ENCODE measurements around the gene PAH.

PAH gene

DNA sequence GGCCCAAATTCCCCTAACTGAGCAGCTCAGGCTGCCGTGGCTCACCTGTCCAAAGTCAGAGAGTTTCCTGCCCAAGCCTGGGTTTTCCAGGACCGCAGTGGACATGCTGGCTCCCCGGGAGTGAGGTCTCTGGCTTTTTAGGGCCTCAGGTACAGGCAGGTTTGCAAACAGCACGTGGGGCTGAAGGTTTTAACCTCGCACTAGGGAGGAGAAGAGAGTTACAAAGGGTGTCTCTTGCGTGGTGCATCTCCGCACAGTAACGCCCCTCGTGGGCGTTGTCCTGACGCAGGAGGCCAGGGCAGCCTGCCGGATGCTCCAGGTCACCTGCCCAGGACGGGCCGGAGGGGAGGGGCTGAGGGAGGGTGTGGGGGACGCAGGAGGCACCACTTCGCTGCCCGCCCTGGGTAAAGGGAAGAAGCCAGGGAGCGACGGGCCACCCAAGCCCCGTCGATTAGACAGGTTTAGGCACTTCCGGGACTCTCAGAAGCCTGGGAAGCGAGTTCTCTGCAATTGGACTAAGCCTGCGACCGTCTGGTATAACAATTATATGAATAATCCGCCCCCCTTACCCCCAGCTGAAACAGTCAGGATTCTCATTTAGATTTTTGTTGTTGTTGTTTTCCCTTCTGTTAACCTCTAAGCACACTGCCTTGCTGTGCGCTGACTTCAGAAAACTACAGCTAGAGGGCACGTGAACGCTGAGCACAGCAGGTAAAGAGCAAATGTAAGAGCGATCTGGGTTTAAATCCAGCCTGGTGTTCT is at the start of gene PAH:
Gene PAH, minus strand, starts transcription at position 219 of the 762 bp plus-strand sequence. Its CDS starts 114 bp downstream, at position 105.
- DNase-seq (ENCODE audit: low spot score) (no peak), FAIRE-seq (no peak)

DNA sequence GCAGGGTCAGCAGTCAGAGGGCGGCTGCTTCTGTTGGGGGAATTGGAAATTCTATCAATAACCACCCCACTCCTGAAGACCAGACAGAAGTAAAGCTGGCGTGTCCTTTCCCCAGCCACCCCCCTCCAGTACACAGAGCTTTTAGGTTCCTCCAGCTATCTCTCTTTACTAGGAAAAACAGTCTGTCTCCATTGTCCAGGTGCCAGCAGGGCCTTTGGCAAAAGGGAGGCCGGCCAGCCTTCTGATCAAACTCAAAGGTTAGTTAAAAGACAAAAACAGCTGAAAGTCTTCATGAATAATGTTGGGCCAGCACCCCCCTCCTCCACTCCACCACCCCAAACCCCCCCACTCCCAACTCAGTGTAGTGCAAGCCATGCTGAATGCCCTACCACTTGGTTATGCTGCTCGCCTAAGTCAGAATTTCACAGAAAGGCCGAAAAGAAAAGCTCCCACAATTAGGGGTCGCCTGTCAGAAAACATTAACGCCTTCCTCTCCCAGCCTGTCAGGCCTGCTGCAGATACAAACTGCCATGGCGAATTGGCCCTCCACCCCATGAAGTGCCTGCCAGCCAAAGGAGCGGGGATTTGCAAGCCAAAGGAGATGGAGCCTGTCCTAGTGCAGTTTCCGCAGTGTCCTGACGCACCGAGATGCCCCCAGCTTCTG is 49.3 kb upstream of the PAH start:
- no peak for FAIRE-seq
- DNase-seq (ENCODE audit: low spot score), result no peak

DNA sequence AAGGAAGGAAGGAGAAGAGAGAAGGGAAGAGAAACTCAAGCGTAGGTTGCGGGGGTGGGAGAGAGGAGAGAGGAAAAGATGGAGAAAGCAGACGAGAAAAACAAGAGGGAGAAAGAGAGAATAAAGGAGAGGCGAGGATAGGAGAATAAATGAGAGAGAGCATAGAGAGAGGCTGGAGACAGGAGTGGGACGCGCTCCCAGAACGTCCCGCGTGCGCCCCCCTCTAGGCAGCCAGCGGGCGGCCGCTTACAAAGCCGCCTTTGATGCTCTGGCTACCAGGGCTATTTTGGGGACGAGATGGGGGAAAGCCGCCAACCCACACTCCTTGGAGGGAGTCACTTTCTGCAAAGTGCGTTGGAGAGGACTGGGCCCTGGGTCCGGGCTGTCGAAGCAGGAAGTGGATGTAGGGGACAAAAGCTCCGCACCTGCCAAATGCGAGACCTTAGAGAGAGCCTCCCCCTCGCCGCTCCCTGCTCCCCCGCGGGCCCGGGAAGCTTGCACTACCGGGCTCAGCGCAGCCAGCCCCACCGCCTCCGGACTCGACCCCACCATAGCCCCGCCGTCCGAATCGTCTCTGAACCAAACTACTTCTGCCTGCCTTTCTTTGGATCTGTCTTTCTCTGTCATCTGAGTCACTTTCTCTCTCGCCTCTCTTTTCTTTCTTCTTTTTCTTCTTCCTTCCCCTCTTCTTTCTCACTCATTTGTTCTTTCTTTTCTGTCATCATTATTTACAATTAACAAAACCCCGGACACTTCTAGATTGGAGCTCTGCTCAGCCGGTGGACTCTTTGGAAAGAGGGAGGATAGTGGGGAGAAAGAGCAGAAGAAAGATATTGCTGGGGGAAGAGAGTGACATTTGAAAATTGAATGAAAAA is 48.5 kb upstream of the PAH start:
- FAIRE-seq (no peak), DNase-seq (ENCODE audit: low spot score) (peak; percentile 14)

DNA sequence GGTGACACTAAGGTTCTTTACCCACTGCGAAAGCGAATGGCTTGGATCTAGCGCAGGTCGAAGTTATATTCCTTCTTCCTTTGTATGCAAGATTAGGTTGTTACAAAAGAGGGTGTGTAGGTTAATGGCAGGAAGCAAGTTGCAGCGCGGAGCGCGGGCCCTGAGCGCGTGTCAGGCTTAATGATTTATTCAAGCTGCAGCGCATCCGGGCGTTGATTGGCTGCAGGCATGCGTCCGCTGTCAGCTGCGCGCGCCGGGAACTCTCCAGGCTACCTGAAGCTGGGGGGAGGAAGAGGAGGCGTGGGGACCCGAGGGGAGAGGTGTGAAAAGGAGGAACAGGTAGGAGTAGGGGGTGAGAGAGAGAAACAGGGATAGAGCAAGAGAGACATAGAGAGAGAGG is 47.8 kb upstream of the PAH start:
- FAIRE-seq, result no peak
- DNase-seq (ENCODE audit: low spot score), result peak; percentile 60

DNA sequence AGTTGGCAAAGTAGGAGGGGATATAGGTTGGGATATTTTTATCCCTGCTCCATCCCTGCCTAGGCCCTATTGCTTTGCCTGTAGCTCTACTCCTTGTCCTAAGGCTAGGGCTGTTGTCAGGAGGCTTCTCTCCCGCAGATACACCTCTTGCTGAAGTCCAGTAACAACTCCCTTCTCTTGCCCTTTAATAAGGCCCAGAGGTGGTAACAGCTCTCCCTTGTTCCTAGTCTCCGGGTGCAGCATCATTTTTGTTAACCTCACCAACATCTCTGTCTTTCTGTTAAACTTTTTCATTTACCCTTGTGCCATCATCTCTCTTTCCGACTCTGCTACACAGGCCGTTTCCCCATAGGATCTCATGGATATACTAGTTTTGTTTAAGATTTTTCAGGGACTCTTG is 46.8 kb upstream of the PAH start:
- FAIRE-seq (no peak), DNase-seq (ENCODE audit: low spot score) (no peak)

DNA sequence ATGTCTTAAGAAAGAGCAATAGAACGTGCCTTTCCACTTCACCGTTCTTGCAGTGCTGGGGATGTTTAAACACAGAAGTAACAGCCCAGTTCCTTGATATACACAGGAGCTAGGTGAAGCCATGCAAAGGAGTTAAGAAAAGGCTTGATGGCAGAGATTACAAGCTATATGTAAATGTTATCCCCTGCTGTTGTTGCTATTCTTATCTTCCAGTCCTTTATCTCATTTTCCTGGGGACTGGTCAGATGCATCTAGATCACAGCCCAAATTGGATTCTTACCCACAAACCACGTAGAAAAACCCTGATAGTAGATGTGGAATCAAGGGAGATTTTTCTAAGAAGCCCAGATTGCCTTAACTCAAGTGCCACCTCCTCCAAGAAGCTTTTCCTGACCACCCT is 45.9 kb upstream of the PAH start:
- DNase-seq (ENCODE audit: low spot score) (no peak), FAIRE-seq (no peak)

DNA sequence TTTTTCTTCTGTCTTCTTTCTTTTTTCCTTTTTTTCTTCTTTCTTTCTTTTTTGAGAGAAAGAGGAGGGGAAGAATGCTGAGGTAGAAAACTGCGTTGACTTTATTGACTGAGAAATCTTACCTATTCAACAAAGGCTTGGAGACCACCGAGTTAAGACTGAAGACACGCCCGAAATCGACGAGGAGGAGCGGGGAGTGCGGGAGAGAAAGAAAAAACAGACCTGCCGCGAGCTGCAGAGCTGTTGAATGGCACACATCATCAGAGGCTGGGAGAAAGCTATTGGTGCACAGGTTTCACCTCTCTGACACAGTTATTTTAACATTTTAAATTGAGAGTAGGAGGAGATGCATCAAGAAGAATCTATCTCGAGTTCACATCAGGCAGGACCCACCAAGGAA is 45.5 kb upstream of the PAH start:
- FAIRE-seq (no peak), DNase-seq (ENCODE audit: low spot score) (no peak)

DNA sequence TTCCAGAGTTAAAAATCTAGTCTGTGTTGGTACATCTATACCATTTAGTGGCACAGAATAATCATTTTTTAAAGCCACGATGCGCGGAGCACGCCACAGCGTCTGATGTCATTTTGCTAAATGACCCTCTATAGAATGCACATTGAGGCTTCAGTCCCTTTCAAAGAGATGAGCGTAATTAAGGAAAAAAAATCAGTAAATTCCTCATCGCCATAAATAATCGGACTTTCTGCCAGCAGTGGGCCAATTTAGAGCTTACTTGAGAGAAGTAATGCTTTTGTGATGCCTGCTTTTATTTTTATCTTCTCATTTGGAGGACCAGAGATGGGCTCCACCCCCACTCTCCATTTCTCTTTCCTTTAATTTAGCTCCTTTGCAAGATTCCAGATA is 44.4 kb upstream of the PAH start:
- no peak for FAIRE-seq
- no peak for DNase-seq (ENCODE audit: low spot score)

DNA sequence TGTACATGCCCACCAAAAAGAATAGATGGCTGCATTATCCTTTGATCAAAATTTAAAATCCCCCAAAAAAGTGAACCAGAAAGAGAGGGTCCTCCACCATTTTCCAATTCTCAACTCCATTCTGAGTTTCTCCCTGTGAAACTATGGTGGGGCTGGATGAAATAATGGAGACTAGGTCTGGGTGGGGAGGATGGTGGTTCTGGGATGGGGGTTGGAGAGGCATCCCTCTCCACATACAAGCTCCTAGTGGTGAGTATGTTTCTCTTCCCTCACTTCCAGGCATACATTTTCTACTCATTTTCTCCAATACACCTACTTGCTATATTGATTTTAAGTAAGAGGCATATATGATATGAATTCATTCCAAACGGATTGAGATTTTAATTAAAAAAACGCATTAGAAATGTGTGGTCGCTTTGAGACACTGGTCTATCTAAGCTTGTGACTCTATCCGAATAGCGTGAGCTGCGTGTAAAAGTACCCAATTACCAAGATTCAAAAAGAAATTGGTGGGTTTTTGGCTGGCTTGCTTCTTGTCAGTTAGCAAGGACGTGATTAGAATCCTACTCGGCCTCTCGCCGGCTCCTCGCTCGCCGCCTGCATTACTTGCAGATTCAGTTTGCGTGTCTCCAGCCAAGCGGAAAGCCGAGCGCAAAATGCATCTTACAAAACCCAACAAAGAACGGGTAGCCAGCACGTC is 43.9 kb upstream of the PAH start:
- DNase-seq (ENCODE audit: low spot score) (no peak), FAIRE-seq (no peak)

DNA sequence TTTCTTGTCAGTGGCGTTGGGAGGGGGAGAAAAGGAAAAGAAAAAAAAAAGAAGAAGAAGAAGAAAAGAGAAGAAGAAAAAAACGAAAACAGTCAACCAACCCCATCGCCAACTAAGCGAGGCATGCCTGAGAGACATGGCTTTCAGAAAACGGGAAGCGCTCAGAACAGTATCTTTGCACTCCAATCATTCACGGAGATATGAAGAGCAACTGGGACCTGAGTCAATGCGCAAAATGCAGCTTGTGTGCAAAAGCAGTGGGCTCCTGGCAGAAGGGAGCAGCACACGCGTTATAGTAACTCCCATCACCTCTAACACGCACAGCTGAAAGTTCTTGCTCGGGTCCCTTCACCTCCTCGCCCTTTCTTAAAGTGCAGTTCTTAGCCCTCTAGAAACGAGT is 42.3 kb upstream of the PAH start:
- no peak for DNase-seq (ENCODE audit: low spot score)
- no peak for FAIRE-seq

DNA sequence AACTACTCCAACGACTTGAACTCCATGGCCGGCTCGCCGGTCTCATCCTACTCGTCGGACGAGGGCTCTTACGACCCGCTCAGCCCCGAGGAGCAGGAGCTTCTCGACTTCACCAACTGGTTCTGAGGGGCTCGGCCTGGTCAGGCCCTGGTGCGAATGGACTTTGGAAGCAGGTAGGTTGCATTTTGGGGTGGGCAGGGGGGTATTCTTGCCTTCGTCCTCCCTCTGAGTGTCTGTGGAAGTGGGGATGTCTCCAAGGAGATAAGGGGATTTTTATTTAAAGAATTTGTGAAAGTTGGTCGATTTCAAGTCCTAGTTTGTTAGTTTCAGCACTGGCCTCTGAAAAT is 41.8 kb upstream of the PAH start:
- no peak for DNase-seq (ENCODE audit: low spot score)
- FAIRE-seq, result no peak

DNA sequence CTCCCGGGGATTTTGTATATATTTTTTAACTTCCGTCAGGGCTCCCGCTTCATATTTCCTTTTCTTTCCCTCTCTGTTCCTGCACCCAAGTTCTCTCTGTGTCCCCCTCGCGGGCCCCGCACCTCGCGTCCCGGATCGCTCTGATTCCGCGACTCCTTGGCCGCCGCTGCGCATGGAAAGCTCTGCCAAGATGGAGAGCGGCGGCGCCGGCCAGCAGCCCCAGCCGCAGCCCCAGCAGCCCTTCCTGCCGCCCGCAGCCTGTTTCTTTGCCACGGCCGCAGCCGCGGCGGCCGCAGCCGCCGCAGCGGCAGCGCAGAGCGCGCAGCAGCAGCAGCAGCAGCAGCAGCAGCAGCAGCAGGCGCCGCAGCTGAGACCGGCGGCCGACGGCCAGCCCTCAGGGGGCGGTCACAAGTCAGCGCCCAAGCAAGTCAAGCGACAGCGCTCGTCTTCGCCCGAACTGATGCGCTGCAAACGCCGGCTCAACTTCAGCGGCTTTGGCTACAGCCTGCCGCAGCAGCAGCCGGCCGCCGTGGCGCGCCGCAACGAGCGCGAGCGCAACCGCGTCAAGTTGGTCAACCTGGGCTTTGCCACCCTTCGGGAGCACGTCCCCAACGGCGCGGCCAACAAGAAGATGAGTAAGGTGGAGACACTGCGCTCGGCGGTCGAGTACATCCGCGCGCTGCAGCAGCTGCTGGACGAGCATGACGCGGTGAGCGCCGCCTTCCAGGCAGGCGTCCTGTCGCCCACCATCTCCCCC is 41.2 kb upstream of the PAH start:
- DNase-seq (ENCODE audit: low spot score) (no peak), FAIRE-seq (no peak)

DNA sequence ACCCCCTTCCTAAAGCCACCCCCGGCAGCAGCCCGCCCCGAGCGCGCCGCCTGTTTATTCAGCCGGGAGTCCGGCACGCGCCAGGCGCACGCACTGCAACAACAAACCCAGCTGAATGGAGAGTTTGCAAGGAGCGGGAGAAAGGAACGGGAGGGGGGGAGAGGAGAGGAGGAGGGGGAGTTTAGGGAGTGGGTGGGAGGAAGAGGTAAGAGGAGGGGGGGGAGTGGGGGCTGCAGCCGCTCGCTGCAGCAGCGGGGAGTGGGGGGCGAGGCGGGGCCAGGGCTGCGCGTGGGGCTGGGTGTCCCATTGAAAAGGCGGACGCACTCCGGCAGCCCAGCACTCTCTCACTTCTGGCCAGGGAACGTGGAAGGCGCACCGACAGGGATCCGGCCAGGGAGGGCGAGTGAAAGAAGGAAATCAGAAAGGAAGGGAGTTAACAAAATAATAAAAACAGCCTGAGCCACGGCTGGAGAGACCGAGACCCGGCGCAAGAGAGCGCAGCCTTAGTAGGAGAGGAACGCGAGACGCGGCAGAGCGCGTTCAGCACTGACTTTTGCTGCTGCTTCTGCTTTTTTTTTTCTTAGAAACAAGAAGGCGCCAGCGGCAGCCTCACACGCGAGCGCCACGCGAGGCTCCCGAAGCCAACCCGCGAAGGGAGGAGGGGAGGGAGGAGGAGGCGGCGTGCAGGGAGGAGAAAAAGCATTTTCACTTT is 40.5 kb upstream of the PAH start, which contains the start of gene ASCL1:
Gene ASCL1, plus strand, starts transcription at position 336 of the 712 bp plus-strand sequence. CDS start 571 bp downstream, outside the sequence.
- no peak for FAIRE-seq

DNA sequence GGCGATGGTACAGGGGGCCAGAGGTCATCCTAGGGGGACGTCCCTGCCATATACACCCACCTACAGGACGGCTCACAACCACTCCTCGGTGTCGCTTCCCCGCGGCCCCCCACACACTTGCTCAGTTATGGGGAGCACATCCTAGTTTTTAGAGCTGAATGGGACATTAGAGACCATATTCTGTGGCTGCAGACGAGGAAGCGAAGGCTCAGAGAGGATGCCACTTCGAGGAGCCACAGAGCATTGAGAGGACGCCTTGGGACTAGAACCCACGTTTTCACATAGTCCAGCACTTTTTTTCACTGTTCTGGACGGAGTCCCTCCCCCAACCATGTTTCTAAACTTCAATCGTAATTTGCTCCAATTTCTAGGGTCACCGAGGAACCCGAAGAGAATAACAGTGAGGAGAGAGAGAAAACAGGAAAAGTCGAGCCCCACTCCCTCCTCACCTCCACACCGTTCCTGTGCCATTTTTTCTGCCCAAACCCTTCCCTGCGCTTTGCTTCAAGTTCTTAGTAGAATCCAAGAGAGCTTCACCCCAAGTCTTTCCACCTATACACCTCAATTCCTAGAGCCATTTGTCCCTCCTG is 39.8 kb upstream of the PAH start:
- DNase-seq (ENCODE audit: low spot score), result no peak

More for the DNA sequence above, 40.5 kb upstream of the PAH start, which contains the start of gene ASCL1:
- no peak for DNase-seq (ENCODE audit: low spot score)

DNA sequence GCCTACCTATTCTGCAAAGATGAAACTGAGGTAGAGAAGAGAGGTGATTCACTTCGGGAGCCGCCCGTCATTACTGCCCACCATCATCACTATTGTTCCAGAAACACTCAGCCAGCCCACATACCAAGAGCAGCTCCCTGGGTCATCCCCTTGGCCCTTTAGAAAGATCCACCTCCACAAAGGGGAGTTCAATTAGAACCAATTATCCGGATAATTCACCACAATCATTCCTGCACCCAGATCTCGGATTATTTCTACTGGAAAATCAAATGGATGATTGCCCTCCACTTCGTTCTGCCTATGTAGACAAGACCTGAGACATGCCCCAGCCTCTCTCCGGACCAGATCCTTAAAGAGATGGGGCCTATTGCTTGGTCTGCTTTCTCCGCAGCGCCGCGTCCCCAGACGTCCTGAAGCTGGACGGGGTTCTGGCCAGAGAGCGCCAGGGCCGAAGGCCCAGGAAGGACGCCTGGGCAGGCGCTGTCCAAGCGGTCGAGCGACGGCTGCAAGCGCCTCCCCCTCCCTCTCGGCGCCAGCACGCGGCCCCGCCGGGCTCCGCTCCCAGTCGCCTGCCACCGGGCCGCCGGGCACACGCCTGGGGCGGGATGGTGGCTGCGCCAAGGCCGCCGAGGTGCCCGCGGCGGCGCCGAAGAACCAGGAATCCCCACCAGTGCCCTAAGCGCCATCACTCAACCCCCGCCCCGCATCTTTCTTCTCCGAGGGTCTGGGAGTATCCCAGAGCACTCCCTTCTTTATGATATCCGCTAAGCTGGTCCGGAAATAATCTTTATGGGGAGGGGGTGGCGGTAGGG is 39.1 kb upstream of the PAH start:
- FAIRE-seq, result no peak
- no peak for DNase-seq (ENCODE audit: low spot score)

More for the DNA sequence above, 39.8 kb upstream of the PAH start:
- no peak for FAIRE-seq

DNA sequence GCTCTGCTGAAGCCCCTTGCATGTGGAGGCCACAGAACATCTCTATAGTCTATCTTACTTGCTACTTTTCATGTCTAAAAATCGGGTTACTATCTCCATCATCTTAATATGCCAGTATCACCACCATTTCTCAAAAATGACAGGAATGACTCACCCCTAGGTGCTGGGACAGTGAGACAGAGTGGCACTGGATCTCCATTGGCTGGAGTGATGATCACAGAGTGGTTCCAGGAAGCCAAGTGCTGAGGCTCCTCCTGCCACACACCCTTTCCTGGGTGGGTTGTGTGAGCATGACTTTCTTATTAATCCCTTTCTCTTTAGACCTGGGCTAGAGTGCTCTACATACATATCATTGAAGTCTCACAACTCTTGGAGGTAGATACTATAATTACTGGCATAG is 37.1 kb upstream of the PAH start:
- DNase-seq (ENCODE audit: low spot score) (no peak), FAIRE-seq (no peak)

DNA sequence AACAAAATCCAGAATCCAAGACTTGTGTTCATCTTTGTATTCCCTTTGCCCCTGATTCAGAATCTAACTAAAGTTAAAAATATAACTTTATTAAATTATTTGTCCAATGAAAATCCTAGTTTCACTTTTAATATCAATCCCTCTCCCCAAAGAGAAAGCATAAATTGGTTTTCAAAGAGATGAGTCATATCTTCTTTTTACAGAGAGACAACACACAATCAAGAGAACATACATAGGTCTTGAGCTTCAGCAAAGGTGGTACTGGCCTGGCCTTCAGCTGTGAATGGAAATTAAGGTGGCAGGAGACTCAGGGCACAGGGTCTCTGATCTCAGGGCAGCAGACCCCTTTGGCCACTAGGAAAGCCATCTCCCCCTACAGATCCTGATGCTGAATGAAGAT is 36.2 kb upstream of the PAH start:
- FAIRE-seq (no peak), DNase-seq (ENCODE audit: low spot score) (no peak)

DNA sequence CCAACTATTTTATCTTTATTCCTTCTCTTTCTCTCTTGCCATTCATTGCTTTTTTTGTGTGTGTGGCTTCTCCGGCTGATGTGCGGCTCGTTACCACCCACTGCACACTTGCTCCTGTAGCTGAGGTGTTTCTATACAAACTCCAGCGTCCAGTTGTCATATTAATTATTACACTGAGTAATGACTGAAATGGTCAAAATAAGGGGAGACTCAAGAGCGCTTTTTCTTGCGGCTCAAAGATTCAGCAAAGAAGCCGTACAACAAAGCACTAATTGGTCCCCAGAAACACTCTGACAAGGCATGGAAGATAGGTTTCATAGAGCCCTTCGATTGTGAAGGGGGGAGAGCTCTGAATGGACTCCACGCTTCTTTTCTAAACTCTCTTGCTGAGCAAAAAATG is 34.8 kb upstream of the PAH start:
- DNase-seq (ENCODE audit: low spot score) (no peak), FAIRE-seq (no peak)

All from urothelium cell line (cell line).